ENCODE data around the gene EXD1. TPM values are rescaled to one million over a fixed set of nuclear protein-coding genes. Genes with fewer than 3 reads are reported as not detected.
"Not testable (repeated sequence)": the region's sequence is repeated elsewhere in the genome, so short reads cannot be mapped to it uniquely, and the experiment has no call there.

Gene EXD1
- total and polyA plus RNA-seq, 2 experiments from 2014 or later: 0.07 TPM; not detected in 1

DNA sequence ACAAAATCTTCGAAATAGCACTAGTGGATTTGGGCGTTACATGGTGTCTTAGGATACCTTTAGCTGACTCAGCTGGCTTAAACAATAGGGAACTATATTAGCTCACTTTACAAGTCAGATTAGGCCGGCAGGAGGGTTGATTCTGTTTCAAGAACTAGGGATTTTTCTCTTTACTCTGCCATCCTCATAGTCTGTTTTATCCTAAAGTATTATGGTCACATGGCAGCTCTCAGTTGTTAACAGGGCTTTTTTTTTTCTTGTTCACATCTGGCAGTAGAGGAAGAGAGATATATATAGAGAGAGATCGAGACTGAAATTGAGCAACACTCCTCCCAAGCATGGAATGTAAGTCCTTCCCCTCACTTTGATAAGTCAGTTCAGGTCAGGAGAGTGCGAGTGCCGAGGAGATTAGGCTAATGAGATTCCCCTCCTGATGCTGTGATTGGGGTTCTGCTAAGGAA lies 33.4 kb upstream of the EXD1 start (continued):
- TF ChIP-seq, protein P1, sequence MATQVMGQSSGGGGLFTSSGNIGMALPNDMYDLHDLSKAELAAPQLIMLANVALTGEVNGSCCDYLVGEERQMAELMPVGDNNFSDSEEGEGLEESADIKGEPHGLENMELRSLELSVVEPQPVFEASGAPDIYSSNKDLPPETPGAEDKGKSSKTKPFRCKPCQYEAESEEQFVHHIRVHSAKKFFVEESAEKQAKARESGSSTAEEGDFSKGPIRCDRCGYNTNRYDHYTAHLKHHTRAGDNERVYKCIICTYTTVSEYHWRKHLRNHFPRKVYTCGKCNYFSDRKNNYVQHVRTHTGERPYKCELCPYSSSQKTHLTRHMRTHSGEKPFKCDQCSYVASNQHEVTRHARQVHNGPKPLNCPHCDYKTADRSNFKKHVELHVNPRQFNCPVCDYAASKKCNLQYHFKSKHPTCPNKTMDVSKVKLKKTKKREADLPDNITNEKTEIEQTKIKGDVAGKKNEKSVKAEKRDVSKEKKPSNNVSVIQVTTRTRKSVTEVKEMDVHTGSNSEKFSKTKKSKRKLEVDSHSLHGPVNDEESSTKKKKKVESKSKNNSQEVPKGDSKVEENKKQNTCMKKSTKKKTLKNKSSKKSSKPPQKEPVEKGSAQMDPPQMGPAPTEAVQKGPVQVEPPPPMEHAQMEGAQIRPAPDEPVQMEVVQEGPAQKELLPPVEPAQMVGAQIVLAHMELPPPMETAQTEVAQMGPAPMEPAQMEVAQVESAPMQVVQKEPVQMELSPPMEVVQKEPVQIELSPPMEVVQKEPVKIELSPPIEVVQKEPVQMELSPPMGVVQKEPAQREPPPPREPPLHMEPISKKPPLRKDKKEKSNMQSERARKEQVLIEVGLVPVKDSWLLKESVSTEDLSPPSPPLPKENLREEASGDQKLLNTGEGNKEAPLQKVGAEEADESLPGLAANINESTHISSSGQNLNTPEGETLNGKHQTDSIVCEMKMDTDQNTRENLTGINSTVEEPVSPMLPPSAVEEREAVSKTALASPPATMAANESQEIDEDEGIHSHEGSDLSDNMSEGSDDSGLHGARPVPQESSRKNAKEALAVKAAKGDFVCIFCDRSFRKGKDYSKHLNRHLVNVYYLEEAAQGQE (IDR thresholded peaks at IDR 0.05; ENCODE audit: unreplicated experiment): no peak
- TF ChIP-seq CREB1 (CRISPR knock-in tag; IDR thresholded peaks at IDR 0.05; ENCODE audit: low read depth): no peak
- no peak for TF ChIP-seq EZH2 (IDR thresholded peaks at IDR 0.05; ENCODE audit: low read depth, unreplicated experiment)
- TF ChIP-seq ZNF331 (CRISPR knock-in tag; IDR thresholded peaks at IDR 0.05; ENCODE audit: low read depth): no peak
- TF ChIP-seq ZNF114 (CRISPR knock-in tag; IDR thresholded peaks at IDR 0.05): no peak
- TF ChIP-seq STAT1 (IDR thresholded peaks at IDR 0.05; ENCODE audit: unreplicated experiment): no peak
- no peak for TF ChIP-seq JUNB (IDR thresholded peaks at IDR 0.05; ENCODE audit: unreplicated experiment)
- no peak for TF ChIP-seq POLR2AphosphoS5 (IDR thresholded peaks at IDR 0.05; ENCODE audit: low read depth)
- no peak for TF ChIP-seq EZH2phosphoT487 (IDR thresholded peaks at IDR 0.05; ENCODE audit: unreplicated experiment)
- TF ChIP-seq, protein P2, sequence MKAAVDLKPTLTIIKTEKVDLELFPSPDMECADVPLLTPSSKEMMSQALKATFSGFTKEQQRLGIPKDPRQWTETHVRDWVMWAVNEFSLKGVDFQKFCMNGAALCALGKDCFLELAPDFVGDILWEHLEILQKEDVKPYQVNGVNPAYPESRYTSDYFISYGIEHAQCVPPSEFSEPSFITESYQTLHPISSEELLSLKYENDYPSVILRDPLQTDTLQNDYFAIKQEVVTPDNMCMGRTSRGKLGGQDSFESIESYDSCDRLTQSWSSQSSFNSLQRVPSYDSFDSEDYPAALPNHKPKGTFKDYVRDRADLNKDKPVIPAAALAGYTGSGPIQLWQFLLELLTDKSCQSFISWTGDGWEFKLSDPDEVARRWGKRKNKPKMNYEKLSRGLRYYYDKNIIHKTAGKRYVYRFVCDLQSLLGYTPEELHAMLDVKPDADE (IDR thresholded peaks at IDR 0.05): no peak

DNA sequence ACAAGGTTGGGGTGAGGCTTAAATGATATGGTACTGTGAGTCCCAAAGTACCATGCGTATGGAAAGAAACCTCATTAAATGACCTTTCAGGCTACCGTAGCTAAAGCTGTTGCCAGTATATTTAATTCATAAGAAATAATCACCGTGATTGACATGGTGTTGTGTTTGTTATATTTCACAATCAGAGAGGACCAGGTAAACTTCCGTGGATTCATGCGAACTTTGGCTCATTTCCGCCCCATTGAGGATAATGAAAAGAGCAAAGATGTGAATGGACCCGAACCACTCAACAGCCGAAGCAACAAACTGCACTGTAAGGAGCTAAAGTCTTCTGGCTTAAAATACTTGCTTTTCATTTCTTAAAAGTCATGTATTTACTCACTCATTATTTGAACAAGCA lies 32.0 kb upstream of the EXD1 start:
- Mint-ChIP-seq H3K27ac (no peak overlapping the region; the same call in 1 of the 2 replicates), H3K36me3 (ENCODE audit: low read depth) (peaks cover 35% of the 10 kb centered on the region)

DNA sequence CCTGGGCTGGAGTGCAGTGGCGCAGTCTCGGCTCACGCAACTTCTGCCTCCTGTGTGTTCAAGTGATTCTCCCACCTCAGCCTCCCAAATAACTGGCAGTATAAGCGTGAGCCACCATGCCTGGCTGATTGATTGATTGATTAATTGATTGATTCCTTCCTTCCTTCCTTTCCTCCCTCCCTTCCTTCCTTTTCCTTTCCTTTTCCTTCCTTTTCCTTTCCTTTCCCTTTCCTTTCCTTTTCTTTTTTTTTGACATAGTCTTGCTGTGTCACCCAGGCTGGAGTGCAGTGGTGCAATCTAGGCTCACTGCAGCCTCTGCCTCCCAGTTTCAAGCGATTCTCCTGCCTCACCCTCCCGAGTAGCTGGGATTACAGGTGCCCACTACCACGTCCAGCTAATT lies 30.4 kb upstream of the EXD1 start:
- H3K36me3 ChIP-seq (ENCODE audit: insufficient read depth); H3F3A ChIP-seq (replicated peaks; ENCODE audit: low read depth); H2AFZ ChIP-seq; H3K27me3 Mint-ChIP-seq (ENCODE audit: insufficient read depth, low read depth, poor library complexity); H3K4me3 ChIP-seq; ATAC-seq; H3K27me3 ChIP-seq (ENCODE audit: insufficient read depth); H3K4me1 ChIP-seq (ENCODE audit: insufficient read depth); H3K4me3 Mint-ChIP-seq; H3K9me2 ChIP-seq (ENCODE audit: insufficient read depth); H3K27ac ChIP-seq (ENCODE audit: low read depth); H4K20me1 ChIP-seq (replicated peaks; ENCODE audit: insufficient read depth); H3K9me3 Mint-ChIP-seq; H3K4me2 ChIP-seq; DNase-seq (ENCODE audit: low spot score); H3K79me2 ChIP-seq (replicated peaks; ENCODE audit: insufficient read depth): not testable (repeated sequence)
- Mint-ChIP-seq H3K4me1 (peaks cover 16% of the 10 kb centered on the region), H3K36me3 (ENCODE audit: low read depth) (peaks cover 28% of the 10 kb centered on the region; the same call in 2 of the 3 replicates), H3K27ac (peak overlapping the region; percentile 81)

More for the DNA sequence above, 32.0 kb upstream of the EXD1 start:
- peaks cover 16% of the 10 kb centered on the region for H3K4me1 Mint-ChIP-seq
- Histone ChIP-seq H3F3A (replicated peaks; ENCODE audit: low read depth) (no peaks in the 10 kb centered on the region; the same call in 1 of the 2 replicates), H3K4me2 (no peak overlapping the region), H3K36me3 (ENCODE audit: insufficient read depth) (peaks cover 5% of the 10 kb centered on the region; the same call in 1 of the 2 replicates), H3K27ac (ENCODE audit: low read depth) (peak overlapping the region; percentile 30; the same call in 1 of the 2 replicates), H3K79me2 (replicated peaks; ENCODE audit: insufficient read depth) (no peaks in the 10 kb centered on the region; the same call in 1 of the 2 replicates), H3K4me3 (no peak overlapping the region), H3K27me3 (ENCODE audit: insufficient read depth) (no peaks in the 10 kb centered on the region), H3K9me2 (ENCODE audit: insufficient read depth) (no peaks in the 10 kb centered on the region), H2AFZ (no peak overlapping the region), H4K20me1 (replicated peaks; ENCODE audit: insufficient read depth) (no peaks in the 10 kb centered on the region; the same call in 1 of the 2 replicates), H3K4me1 (ENCODE audit: insufficient read depth) (no peaks in the 10 kb centered on the region; the same call in 1 of the 2 replicates)
- H3K27me3 Mint-ChIP-seq (ENCODE audit: insufficient read depth, low read depth, poor library complexity): peaks cover 2% of the 10 kb centered on the region
- no peaks in the 10 kb centered on the region for H3K9me3 Mint-ChIP-seq
- TF ChIP-seq EZH2phosphoT487 (IDR thresholded peaks at IDR 0.05; ENCODE audit: unreplicated experiment): no peak
- no peak for ATAC-seq
- no peak for DNase-seq (ENCODE audit: low spot score)
- H3K4me3 Mint-ChIP-seq: no peak overlapping the region

All from GM23338 (cell line).